HG03039 (cell line): ENCODE data around the gene LRBA.
"Not testable (repeated sequence)": the region's sequence is repeated elsewhere in the genome, so short reads cannot be mapped to it uniquely, and the experiment has no call there.

Source experiments
- ATAC-seq: cut with Tn5 transposase; IDR thresholded peaks from one replicate; pipeline ENCODE4 v1.9.1; 2021; ENCODE audit warnings: mild to moderate bottlenecking, moderate library complexity; ENCODE audit not compliant: unreplicated experiment

The LRBA gene

DNA sequence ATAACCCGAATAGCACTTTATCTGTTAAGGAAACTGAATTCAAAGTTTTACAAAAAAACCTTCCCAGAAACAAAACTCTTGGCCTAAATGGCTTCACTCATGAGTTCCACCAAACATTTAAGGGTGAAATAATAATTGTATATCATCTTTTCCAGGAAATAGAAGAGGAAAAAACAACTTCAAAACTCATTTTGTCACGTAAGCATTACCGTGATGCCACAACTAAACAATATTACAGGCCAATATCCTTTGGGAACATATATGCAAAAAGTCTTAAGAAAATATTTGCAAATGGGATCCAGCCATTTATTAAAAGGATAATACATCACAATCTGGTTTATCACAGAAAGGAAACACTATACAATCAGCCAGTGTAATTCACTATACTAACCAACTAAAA is 563.2 kb downstream of the LRBA start:
- no peak for ATAC-seq

DNA sequence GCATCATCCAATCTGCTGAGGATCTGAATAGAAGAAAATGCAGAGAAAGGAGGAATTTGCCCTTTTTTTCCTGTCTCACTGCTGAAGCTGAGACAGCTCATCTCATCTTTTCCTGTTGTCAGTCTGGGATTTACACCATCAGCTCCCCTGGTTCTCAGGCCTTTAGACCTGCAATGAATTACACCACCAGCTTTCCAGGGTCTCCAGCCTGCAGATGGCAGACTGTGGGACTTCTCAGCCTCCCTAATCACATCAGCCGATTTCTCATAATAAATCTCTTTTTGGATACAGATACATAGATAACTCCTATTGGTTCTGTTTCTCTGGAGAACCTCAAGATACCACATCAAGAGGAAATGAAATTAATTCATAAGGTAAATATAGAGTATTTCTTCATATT is 567.7 kb downstream of the LRBA start:
- ATAC-seq: no peak

DNA sequence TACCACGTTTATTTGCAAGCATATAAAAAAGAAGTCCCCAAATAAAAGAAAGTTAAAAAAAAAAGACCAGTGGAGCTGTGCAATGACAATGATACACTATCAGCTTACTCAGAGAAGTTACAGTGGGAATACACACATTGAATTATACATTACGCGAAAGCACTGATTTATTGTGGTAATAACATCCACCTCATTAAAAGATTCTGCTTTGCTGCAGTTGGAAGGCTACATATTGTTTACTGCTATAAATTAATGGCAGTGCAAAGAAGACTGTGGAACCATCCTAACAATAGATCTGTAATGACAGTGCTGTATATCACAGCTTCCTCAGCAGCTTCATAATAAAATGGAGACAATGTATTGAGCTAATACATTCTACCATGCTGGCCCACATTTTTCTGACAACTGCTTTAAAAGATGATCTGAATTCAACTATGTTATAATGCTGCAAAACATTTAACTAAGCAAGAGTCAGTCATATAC is 575.6 kb downstream of the LRBA start:
- no peak for ATAC-seq

DNA sequence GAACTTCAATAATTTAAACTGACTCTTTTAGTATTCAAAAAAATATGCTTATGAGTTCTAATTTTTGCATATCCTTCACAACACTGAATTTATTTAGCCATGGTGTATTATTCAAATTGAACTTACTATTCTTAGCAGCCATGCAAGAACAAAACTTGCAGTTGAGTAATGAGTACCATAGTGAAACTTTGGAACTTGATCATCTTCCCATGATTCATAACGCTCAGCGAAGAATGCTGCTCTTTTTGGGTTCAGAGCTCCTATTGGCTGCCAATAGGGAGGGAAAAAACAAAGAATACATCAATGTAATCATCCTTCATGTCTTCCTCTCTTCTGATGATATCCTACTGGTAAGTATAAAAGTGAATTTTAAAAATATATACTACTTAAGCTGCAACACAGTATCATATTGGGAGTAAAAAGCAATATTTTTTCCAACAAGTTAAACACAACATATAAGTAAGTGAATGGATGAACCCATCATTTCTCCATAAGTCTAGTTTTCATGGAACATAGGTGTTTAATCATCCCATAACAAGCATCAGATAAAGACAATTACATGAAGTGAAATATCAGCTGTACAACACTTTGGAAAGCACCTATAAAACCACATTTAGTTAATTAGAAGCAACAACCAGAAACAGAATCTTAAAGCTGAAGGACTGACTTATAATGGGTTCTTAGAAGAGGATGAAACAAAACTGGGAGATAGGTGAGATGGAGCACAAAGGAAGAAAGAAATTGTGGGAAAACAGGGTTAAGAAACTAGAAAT is 578.3 kb downstream of the LRBA start:
- no peak for ATAC-seq

DNA sequence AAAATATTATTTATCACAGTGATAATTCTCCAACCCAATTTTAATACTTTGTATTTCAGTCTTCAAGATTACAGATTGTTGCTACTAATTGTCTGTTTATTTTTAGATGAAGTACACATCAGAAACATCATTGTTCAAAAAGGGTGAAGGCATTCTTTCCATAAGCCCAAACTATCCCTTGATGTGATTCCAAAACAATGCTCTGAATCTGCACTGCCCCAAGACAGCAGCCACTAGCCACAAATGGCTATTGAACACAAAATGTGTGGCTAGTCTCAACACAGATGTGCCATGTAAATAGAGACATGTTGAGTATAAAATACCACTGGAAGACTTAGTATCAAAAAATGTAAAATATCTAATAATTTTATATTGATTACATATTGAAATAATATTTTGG is 583.9 kb downstream of the LRBA start:
- ATAC-seq: no peak

DNA sequence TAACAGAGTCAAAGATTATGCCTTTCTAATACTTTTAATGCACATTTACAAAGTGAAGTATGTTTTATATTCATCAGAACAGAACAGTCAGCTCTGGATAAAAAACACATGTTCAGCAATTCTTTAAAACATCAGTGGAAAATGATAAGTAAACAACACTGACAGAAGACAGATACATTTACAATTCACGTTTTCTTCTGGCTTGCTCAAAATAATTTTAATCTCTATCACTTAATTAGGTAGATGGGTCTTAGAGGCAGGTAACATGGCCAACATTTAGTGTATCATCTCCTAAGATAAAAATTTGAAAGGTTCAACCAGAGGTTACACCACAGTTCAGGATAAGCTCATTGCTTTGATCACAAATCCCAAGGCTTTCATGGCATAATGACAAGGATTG is 589.9 kb downstream of the LRBA start:
- no peak for ATAC-seq

DNA sequence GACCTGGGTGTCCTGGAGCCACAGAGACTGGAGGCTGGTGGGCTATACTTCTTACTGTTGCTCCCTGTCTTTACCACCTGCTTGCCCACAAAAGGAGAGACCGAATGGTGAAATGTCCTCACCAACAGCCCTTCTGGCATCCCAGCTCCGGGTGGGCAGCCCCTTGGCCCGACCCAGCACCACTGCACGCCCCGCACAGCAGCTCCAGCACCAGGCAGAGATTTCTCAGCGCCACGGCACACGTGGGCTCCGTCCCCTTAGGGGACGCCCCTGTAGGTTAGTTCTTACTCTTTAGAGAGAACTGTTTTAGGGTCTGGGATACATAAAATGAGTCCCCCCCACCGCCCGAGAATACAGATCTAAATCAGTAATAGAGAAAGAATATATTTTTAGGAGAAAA is 591.6 kb downstream of the LRBA start:
- no peak for ATAC-seq

DNA sequence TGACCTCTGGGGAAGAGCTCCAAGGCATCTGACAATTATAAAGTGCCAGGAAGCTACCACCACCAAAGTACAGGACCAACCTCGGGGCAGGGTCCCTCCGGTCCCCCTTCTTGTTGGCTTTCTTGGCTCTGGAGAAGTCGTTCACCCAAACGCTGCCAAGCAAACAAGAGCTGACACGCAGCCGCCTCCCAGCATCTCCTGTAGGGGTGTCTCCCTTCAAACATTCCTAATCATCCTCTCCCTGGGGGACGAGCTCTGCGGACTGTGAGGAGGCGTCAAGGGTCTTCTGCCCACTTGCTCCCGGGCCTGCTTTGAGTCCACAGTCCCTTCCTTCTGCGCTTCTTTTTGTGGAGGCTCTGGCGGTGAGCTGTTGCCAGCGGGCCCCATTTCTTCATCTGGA is 592.0 kb downstream of the LRBA start:
- no peak for ATAC-seq

DNA sequence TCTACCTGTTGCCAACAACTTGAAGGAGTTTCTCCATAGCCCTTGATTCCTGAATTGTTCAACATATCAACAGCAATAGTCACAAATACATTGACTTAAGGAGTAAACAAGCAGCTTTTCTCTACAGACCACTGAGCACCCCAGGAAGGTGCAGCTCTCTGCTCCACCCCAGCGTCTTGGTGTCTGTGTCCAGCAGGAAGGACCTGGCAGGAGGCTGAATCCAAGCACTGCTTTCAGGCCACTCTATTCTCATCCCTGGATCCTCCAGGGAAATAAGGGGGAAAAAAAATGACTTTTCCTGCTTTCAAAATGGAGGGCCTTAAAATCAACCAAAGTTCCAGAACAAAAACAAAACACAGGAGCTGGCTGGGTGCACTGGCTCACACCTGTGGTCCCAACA is 593.5 kb downstream of the LRBA start:
- ATAC-seq: no peak

DNA sequence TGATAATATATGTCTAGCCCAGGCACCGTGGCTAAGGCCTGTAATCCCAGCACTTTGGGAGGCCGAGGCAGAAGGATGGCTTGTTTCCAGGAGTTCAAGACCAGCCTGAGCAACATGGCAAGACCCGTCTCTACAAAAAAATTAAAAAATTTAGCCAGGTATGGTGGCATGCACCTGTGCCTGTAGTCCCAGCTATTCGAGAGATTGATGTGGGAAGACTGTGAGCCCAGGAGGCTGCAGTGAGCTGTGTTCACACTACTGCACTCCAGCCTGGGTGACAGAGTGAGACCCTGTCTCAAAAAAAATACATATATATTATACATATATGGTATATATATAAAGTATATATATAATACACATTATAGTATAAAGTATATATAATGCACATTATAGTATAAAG is 595.1 kb downstream of the LRBA start:
- no peak for ATAC-seq

DNA sequence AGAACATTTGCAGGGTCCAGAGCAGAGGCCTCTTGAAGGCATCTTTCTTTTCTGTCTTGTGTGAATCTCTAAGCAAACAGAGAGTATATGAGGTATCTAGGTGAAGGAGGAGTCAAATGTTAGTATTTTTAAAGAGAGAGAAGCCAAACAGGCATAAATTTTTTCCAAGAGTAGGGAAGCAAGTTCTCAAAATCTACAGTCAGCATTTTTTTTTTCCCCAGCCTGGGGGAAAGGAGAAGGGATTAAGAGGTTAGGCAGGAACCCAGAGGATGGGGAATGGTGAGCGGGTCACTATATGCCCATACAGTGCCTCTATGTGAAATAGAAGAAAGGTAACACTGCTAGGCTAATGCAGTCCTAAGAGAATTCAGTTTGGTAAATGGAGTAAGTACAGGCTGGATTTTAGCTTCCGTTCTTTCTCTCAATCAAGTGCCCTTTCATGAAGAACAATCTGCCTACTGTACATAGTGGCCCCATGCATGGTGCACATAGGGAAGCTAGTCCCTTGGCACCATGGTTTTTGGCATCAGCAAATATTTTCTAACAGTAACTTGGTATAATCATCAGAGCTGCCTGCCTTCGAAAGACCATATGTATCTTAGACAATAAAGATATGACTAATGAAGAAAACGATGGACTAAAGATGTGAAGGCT is 596.2 kb downstream of the LRBA start:
- no peak for ATAC-seq

DNA sequence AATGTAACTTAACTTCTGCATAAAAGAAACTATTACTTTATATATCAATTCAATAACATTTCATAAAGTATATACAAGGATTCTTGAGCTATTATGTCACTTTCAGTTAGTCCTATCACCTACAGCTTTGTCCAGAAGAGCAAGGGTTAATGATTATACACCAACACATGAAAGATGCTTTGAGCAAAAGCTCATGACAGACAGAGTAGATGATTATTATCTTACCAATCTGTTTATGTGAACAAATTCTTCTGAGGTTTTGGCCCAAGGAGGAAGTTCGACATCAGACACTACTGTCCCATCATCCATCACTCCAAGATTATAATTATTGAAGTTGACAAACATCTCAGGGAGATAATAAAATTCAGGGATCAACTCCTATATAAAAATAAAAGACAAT is 599.9 kb downstream of the LRBA start:
- ATAC-seq: no peak

DNA sequence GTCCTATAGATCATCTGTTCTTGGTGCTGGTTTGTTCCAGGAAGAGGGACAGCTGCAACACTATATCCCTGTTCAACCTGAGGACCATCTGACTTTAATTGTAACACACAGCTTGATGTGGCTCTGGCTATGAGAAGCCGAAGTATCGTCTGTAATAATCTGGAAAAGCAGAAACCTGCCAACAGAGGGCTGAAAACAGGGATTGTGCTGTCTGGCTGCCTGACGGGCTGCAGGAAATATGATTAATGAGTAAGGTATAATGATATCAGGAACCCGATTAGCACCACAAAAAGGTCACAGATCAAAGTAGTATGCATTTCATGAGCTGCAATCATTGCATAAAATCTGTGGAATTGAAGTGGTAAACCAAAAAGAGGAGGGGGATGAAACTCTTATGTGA is 603.6 kb downstream of the LRBA start:
- ATAC-seq: no peak

DNA sequence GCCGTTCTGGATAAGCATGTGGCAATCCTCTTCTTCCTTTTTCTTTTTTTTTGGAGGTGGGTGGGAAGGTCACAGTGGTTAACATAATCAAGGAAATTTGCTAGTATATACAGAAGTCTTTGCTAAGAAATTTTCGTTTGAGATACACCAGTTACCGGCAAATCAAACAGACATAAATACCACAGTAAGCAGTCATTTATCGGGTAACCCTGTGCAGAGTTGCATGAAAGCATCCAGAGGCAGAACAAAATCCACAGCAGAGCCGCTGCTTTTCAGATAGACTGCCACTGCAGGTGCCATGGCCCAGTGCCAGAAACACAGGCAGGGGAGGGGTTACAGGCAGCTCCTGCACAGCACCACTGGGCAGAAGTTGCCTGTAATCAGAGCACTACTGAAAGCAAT is 612.2 kb downstream of the LRBA start:
- ATAC-seq: no peak

DNA sequence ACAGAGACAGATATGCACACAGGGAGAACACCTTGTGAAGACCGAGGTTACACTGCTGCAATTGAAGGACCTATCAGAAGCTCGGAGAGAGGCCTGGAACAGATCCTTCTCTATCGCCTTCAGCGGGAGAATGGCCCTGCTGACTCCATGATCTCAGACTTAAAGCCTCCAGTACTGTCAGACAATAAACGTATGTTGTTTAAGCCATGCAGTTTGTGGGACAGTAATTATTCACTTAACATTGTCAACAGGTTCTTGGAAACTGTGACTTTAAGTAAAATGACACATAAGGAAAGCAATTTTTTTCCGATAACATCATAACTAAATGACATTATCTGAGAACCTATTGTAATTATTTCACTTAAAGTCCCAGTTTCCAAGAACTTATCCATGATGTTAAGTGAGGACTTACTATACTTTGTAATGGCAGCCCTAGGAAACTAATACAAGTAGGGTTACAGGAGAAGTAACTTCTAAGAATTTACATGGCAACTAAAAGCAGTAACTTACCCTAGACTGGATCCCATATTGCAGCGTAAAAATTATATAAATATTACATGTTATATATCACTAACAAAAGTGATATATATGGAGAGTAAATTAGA is 613.9 kb downstream of the LRBA start:
- ATAC-seq: no peak

DNA sequence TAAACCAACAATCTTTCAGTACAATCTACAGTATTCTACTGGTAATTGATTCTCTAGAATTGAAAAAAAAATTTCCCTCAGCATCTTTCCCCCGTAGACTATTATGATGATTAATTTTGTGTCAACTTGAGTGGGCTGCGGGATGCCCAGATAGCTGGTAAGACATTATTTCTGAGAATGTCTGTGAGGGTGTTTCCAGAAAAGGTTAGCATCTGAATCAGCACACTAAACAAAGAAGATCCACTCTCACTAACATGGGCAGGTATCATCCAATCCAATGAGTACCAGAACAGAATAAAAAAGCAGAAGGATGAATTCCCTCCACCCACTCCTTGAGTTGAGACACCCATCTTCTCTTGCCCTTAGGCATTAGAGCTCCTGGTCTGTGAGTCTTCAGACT is 619.2 kb downstream of the LRBA start:
- no peak for ATAC-seq

DNA sequence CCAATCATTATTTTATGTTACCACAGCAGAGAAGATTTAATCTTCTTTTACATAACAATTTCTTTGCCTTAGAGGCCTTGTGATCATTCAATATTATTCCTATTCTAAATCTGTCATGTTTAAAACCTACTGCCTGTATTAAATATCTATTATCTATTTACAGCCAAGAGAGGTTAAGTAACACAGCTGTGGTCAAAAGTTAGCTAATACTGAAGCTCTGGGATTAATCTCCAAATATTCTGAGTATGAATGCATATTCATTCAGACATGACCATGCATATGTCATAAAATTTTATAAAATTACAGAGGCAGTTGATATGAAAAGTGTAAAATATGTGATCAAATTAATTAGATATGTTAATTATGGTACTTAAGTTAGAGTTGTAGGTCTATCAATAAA is 621.0 kb downstream of the LRBA start:
- ATAC-seq: no peak

DNA sequence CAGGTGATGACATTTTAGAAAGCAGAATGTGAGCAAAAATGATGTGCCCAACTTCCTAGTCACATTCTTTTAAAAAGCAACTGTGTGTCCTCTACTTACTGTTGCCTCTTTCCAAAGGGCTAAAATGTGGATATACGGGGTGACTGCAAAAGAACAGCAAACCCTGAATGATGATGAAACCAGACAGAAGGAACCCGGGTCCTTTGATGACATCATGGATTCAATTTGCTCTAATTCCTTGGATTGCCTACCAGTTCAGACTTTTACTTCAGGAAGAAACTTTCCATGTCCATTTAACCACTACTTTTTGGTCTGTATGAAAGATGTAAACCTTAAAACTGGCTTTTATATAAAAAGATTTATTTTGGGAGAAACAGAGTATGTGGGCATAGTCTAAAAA is 624.0 kb downstream of the LRBA start:
- no peak for ATAC-seq

DNA sequence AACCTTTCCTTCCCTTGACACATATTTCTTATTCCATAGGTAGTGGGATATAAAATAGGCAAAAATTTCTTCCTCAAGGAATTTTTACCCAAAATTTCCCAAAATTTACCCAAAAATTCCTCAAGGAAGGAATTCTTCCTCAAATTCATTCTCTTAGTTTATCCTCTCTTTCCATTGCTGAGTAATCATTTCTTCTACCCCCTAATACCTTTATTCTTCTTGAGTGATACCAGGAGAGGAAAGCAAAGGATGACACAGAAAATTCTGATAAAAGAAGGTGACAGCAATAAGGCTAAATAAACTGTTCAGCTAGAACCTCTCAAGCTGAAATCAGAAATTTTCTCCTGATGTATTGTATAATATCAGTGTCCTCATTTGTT is 624.6 kb downstream of the LRBA start:
- ATAC-seq: no peak

DNA sequence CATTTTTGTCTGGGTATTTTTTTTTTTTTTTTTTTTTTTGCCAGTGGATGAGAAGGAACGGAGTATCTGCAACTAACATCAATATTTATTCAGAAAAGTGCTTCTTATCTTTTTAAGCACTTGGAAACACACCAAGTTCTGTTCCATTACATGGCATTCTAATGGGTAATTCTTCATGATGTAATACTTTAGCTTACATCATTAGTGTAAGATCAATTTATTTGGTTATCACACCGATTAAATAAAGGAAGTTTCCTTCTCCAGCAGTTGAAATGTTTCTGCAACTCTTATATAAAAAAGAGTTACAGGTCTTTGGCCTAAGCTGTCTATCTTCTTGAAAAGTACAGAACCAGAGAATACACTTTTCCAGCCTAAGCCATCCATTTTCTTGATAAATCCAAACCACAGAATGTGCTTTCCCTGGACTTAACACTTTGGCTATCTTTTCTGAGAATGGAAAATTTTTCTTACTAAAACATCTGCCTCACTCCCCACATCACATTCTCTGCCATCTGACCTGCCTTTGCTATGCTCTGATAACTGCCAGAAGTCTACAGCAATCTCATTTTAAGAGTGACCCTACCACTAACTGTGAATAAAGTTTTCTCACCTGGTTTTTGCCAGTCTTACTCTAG is 625.1 kb downstream of the LRBA start:
- ATAC-seq: no peak

DNA sequence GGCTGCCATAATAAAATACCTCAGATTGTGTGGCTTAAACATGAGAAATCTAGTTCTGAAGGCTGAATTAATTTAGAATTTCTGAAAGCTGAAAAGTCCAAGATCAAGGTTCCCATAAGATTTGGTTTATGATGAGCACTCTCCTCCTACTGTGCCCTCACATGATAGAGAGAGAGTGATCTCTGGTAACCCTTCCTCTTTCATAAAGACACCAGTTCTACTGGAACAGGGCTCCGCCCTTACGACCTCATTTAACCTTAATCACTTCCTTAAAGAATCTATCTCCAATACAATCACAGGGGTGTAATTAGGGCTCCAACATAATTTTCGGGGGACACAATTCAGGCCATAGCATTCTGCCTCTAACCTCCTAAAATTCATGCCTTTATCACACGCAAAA is 627.1 kb downstream of the LRBA start:
- ATAC-seq: no peak

DNA sequence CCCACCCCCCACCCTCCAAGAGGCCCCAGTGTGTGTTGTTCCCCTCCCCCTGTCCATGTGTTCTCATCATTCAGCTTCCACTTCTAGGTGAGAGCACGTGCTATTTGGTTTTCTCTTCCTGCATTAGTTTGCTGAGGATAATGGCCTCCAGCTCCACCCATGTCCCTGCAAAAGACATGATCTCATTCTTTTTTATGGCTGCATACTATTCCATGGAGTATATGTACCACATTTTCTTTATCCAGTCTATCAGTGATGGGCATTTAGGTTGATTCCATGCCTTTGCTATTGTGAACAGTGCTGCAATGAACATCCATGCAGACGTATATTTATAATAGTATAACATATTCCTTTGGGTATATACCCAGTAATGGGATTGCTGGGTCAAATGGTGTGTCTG is 628.7 kb downstream of the LRBA start:
- ATAC-seq: not testable (repeated sequence)
